Measurements from ENCODE around the gene AVL9. TPM values are rescaled to one million over a fixed set of nuclear protein-coding genes. Genes with fewer than 3 reads are reported as not detected.

AVL9 gene
- total RNA-seq, 1 donor from 2014 or later: 11.8 TPM

DNA sequence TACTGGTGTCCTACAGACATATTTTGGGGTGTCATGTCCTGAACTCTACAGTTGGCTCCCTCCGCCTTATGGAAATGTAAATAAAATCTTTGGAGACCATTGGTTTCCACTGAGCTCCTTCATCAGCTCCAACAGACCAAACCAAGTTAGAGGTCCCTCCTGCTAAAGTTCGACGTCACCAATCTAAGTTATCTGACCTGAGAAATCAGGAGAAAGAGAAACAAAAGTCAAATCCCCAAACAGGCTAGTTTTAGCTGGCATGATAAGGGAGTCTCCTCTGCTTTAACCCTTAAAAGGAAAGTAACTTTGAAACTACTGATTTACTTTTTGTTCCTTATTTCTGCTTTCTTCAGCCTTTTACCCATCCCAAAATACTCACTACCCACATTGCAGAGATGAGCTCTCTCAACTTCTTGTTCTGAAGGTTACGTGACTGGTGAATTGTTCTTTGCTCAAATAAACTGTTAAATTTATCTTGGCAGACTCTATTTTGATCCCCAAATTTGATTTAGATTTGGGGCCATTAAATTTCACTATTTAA lies 39.9 kb downstream of the AVL9 start:
- Histone ChIP-seq H3K9me3 (replicated peaks) (no peaks in the 10 kb centered on the region), H3K36me3 (no peaks in the 10 kb centered on the region), H3K4me1 (peaks cover 27% of the 10 kb centered on the region), H3K4me3 (no peak overlapping the region), H3K27ac (replicated peaks) (no peak overlapping the region), H3K27me3 (ENCODE audit: low read depth) (no peaks in the 10 kb centered on the region)
- intact Hi-C loops (cut with micrococcal nuclease): no loop called here
- DNase-seq: no peak
- TF ChIP-seq, protein P1, sequence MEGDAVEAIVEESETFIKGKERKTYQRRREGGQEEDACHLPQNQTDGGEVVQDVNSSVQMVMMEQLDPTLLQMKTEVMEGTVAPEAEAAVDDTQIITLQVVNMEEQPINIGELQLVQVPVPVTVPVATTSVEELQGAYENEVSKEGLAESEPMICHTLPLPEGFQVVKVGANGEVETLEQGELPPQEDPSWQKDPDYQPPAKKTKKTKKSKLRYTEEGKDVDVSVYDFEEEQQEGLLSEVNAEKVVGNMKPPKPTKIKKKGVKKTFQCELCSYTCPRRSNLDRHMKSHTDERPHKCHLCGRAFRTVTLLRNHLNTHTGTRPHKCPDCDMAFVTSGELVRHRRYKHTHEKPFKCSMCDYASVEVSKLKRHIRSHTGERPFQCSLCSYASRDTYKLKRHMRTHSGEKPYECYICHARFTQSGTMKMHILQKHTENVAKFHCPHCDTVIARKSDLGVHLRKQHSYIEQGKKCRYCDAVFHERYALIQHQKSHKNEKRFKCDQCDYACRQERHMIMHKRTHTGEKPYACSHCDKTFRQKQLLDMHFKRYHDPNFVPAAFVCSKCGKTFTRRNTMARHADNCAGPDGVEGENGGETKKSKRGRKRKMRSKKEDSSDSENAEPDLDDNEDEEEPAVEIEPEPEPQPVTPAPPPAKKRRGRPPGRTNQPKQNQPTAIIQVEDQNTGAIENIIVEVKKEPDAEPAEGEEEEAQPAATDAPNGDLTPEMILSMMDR (IDR thresholded peaks at IDR 0.05; ENCODE audit: borderline replicate concordance): no peak

DNA sequence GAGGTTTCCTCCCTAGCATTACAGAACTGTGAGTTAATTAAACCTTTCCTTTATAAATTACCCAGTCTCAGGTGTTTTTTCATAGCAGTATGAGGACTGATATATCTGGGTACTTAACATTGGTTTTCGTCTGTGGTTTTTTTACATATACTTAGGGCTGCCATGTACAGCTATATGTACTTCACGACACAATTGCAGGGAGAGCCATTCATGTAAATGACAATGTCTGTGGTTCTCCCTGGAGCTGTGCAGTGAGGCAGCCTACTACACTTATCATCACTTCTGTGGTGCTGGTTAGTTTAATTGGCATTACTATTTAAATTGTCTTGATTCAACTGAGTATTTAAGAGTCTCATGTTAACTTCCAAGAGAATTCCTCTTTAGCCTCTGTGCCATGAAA lies 40.7 kb downstream of the AVL9 start:
- H3K27ac ChIP-seq (replicated peaks): no peak overlapping the region
- H3K27me3 ChIP-seq (ENCODE audit: low read depth): no peaks in the 10 kb centered on the region
- intact Hi-C loops (cut with micrococcal nuclease): no loop called here
- H3K4me3 ChIP-seq: no peak overlapping the region
- H3K9me3 ChIP-seq (replicated peaks): no peaks in the 10 kb centered on the region
- no peak for DNase-seq
- peaks cover 27% of the 10 kb centered on the region for H3K4me1 ChIP-seq
- no peaks in the 10 kb centered on the region for H3K36me3 ChIP-seq
- TF ChIP-seq, protein P1 (IDR thresholded peaks at IDR 0.05; ENCODE audit: borderline replicate concordance): no peak

DNA sequence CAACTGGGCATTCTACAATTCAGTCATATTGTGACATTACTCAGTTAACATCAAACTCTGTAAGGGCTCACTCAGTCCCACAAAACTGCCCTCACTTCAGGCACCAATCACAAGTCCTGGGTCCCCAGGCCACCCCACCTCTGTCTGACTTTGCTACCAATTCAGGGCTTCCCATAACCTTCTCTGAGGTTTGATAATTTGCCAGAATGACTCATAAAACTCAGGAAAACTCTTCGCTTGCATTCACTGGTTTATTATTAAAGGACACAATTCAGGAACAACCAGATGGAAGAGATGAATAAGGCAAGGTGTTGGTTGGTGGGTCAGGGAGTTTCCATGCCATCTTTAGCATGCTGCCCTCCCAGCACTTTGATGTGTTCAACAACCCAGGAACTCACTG lies 41.3 kb downstream of the AVL9 start:
- Histone ChIP-seq H3K9me3 (replicated peaks) (no peaks in the 10 kb centered on the region), H3K4me1 (peaks cover 25% of the 10 kb centered on the region), H3K36me3 (no peaks in the 10 kb centered on the region), H3K27me3 (ENCODE audit: low read depth) (no peaks in the 10 kb centered on the region), H3K27ac (replicated peaks) (no peak overlapping the region), H3K4me3 (no peak overlapping the region)
- intact Hi-C loops (cut with micrococcal nuclease): no loop called here
- no peak for DNase-seq
- TF ChIP-seq, protein P1 (IDR thresholded peaks at IDR 0.05; ENCODE audit: borderline replicate concordance): no peak

DNA sequence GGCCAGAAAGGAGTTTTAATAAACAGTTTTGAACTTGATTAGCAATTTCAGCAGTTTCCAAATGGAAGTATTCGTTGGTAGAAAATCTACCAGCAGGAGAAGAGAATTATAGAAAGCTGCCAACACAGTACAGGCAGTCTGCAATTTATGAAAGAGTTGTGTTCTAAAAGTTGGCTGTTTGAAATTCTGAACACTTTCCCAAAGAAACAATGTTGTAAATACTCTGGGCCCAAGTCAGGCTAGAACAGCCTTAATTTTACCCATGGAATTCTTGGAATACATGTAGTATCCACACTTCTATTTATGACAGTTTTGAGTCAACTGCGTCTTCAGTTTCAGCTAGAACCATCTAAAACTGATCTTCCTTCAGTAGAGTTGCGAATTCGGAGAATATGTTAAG lies 42.5 kb downstream of the AVL9 start:
- no peaks in the 10 kb centered on the region for H3K27me3 ChIP-seq (ENCODE audit: low read depth)
- no peaks in the 10 kb centered on the region for H3K9me3 ChIP-seq (replicated peaks)
- peaks cover 20% of the 10 kb centered on the region for H3K4me1 ChIP-seq
- no peak overlapping the region for H3K4me3 ChIP-seq
- DNase-seq: no peak
- TF ChIP-seq, protein P1 (IDR thresholded peaks at IDR 0.05; ENCODE audit: borderline replicate concordance): no peak
- no peak overlapping the region for H3K27ac ChIP-seq (replicated peaks)
- intact Hi-C loops (cut with micrococcal nuclease): no loop called here
- no peaks in the 10 kb centered on the region for H3K36me3 ChIP-seq

DNA sequence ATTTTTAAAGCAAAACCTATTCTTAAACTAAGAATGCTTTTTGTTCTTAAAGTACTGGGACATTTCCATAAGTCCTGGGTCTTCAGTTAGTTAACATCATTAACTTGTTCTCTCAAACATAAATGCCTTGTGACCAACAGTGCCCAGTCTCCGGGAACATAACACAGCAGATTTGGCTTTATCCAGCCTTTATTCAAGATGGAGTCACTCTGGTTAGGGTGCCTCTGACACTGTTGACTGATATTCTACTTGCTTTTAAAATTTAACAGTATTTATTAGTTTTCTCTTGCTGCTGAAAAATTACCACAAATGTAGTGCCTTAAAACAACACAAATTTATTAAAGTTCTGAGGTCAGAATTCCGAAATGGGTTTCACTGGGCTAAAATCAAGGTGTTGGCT lies 44.1 kb downstream of the AVL9 start:
- Histone ChIP-seq H3K27me3 (ENCODE audit: low read depth) (no peaks in the 10 kb centered on the region), H3K4me1 (peaks cover 29% of the 10 kb centered on the region), H3K4me3 (no peak overlapping the region), H3K9me3 (replicated peaks) (no peaks in the 10 kb centered on the region), H3K36me3 (peaks cover 11% of the 10 kb centered on the region), H3K27ac (replicated peaks) (no peak overlapping the region)
- TF ChIP-seq, protein P1 (IDR thresholded peaks at IDR 0.05; ENCODE audit: borderline replicate concordance): no peak
- DNase-seq: no peak
- intact Hi-C loops (cut with micrococcal nuclease): no loop called here
